Measurements from ENCODE around the gene PMEPA1.

- TF ChIP-seq, protein P1, sequence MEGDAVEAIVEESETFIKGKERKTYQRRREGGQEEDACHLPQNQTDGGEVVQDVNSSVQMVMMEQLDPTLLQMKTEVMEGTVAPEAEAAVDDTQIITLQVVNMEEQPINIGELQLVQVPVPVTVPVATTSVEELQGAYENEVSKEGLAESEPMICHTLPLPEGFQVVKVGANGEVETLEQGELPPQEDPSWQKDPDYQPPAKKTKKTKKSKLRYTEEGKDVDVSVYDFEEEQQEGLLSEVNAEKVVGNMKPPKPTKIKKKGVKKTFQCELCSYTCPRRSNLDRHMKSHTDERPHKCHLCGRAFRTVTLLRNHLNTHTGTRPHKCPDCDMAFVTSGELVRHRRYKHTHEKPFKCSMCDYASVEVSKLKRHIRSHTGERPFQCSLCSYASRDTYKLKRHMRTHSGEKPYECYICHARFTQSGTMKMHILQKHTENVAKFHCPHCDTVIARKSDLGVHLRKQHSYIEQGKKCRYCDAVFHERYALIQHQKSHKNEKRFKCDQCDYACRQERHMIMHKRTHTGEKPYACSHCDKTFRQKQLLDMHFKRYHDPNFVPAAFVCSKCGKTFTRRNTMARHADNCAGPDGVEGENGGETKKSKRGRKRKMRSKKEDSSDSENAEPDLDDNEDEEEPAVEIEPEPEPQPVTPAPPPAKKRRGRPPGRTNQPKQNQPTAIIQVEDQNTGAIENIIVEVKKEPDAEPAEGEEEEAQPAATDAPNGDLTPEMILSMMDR (conservative IDR thresholded peaks at IDR 0.05 in 1 of 2, IDR thresholded peaks at IDR 0.05 in 1 of 2; ENCODE audit: extremely low read depth in 1 of 2, insufficient read depth in 1 of 2, low read depth in 1 of 2, low read length in 2 of 2) = no peak
- TF ChIP-seq EZH2 (IDR thresholded peaks at IDR 0.05; ENCODE audit: borderline replicate concordance, low read length) = no peak
These were observed 47.9 kb downstream of the PMEPA1 start for GRCh38 chr20:57661746-57662455.
